GM12874 (cell line): Measurements from ENCODE around the gene WDR82.
A peak's percentile ranks its signal among the peaks of the same experiment; 100 is the strongest.

Experiments
- TF ChIP-seq, protein P1 (sequence below): IDR thresholded peaks from 2 replicates; pipeline ENCODE4 v1.5.1; 2011; ENCODE audit warnings: low read depth, mild to moderate bottlenecking, control low read depth, low read length, moderate library complexity; ENCODE audit not compliant: insufficient read depth

WDR82 gene, protein sequence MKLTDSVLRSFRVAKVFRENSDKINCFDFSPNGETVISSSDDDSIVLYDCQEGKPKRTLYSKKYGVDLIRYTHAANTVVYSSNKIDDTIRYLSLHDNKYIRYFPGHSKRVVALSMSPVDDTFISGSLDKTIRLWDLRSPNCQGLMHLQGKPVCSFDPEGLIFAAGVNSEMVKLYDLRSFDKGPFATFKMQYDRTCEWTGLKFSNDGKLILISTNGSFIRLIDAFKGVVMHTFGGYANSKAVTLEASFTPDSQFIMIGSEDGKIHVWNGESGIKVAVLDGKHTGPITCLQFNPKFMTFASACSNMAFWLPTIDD

DNA sequence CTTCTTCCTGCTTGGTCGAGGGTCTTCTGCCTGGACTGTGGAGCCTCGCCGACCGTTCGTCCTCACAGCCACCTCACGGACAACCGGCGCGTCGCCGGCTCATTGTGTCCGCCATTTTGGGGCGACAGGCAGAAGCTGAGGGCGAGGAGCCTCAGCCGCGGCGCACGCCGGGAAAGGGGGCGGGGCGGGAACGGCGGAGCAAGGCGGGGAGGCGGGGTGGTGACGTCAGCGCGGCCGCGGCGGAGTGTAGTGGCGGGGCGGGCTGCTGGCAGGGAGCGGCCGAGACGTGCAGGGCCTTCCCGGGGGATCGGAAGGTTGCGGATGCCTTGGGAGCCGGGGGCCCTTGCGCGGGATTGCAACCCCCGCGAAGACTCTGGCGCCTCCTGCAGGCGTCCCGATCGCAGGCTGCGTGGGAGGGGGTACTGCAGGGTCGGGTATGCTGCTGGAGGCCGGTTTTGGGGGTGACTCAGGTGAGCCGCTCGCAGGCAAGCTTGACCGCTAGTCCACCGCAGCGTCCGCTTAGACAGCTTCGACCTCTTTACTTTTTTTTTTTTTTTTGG lies at the start of gene WDR82:
Gene WDR82 (minus strand): TSS at position 140 of the 560 bp plus-strand sequence. CDS start 288 bp downstream, outside the sequence.
- TF ChIP-seq, protein P1, sequence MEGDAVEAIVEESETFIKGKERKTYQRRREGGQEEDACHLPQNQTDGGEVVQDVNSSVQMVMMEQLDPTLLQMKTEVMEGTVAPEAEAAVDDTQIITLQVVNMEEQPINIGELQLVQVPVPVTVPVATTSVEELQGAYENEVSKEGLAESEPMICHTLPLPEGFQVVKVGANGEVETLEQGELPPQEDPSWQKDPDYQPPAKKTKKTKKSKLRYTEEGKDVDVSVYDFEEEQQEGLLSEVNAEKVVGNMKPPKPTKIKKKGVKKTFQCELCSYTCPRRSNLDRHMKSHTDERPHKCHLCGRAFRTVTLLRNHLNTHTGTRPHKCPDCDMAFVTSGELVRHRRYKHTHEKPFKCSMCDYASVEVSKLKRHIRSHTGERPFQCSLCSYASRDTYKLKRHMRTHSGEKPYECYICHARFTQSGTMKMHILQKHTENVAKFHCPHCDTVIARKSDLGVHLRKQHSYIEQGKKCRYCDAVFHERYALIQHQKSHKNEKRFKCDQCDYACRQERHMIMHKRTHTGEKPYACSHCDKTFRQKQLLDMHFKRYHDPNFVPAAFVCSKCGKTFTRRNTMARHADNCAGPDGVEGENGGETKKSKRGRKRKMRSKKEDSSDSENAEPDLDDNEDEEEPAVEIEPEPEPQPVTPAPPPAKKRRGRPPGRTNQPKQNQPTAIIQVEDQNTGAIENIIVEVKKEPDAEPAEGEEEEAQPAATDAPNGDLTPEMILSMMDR = peak; percentile 56

DNA sequence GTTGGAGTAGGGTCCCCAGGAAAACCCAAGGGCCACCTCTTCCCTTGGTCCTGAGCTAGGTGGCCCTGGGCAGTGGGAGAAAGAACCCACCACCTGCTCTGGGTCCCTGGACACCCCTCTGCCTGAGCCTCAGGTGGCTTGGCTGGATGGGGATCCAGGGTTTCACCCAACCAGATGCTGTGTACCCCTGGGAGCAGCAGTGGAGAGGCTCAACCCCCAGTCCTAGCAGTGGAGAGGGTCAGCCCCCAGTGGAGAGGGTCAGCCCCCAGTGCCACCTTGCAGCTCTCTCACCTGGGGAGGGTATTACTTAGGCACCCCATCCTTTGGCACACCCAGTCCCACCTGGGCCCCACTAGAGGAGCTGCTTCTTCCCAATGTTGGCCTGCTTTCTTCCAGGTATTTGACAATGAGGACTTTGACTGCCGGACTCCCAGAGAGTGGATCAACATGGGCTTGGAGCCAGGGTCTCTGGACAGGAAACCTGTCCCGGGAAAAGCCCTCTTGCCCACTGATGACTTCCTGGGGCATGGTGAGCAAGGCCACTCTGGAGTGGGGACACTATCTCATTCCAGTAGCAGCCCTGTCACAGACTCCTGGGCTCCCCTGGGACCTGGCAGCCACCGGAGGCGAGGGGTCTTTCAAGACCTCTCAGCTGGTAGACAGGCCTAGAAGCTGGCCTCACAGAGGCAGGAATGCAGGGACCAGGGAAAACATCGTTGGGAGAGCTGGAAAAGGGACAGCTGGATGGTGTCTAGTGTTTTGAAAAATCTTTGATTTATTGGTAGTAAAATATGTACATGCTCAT lies 49.2 kb upstream of the WDR82 start:
- TF ChIP-seq, protein P1 = no peak

DNA sequence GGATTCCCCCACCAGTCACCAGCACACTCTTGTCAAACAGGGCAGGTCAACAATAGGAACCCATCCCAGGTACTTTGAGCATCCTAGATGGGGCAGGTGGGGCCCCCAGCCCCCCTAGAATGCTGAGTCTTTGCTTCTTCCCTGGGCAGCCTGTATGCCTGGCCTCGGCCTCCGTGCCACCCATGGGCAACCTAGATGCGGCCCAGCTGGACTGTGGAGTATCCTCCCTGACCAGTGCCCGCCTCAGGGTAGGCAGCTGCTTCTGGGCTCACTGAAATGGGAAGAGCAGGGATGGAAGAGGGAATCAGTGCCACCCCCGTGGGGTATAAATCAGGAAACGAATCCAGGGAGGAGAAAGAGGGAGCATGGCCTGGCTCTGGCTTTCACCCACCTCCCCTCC lies 48.5 kb upstream of the WDR82 start:
- TF ChIP-seq, protein P1 = no peak

DNA sequence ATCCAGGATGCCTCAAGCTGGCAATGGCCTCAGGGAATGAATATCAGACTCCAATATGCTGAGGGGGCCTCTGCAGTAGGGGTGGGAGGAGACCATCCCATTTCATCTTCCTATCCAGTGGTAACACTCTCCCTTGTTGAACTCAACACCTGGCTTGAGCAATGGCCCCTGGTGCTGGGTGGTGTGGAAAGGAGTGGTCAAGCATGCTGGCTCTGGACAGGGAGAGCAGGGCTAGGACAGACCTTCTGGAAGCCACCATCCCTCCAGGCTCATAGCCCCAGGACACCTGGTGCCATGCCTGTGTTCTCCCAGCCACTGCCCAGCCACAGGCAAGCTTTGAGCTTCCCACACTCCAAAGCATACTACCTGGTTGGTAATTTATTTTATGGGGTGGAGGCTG lies 47.2 kb upstream of the WDR82 start:
- TF ChIP-seq, protein P1 = no peak

DNA sequence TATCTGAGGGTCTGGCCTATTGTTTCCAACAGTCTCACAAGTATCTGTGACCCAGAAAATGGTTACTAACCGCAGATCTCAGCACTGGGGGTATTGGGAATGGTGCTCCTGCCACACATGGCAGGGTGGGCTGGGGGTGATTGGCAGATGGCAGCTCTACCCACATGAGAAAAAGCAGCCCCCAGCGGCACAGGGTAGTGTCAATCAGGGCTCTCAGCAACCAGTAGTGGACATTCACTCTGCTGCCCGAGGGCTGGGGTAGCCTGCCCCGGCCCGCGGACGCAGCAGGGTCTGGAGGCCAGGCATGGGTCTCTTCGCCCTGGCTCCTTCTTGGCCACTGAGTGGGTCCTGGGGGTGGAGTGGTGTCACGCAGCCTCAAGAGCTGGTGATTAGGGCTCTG lies 46.2 kb upstream of the WDR82 start:
- TF ChIP-seq, protein P1 = no peak

DNA sequence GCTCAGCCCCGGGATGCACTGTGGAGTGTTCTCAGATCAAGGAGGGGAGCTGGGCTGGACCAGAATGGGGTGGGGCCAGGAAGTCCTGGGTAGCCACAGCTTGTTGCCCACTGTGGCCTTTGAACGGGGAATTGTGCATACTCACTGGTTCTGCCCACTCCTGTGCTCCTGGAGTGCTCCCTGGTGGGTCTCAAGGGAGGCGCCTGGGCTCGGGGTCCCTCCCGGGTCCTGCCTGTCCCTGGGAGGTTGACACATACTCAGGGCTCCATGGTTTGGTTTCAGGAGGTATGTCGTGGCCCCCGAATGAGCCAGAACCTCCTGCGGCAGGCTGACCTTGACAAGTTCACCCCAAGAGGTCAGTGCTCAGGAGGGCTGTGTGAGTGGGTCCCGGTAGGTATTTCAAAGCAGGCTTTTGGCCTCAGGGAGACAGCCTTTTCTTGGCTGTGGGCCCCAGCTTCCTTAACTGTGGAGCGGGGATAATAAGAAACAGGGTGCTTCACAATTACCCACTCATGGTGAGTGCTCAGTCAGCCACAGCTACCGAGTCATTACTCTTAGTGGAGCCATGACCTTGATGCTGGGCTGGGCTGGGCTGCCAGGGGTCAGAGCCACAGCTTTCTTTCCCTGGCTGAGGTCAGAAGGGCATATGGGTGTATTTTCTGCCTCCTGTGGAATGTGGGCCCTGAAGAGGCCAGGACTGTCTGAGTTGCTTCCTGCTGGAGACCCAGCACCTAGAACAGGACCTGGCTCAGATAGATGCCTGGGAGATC lies 45.3 kb upstream of the WDR82 start:
- TF ChIP-seq, protein P1 = no peak

DNA sequence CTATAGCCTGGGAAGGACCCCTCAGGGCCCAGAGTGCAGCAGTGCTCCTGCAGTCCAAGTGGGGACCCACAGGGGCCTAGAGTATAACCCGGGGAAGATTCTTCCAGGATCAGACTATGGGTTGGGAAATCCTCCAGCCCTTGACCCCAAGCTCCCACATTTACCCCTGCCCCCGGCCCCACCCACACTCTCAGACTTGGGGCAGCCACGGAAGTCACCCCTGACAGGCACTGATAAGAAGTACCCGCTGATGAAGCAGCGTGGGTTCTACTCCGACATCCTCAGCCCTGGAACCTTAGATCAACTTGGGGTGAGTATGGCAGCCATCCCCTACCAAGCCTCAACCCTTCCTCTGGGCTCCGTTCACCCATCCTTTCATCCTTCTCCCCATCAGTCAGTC lies 44.0 kb upstream of the WDR82 start:
- TF ChIP-seq, protein P1 = no peak
